HG02885 (cell line): ENCODE measurements around the gene C1orf174.
A peak's percentile ranks its signal among the peaks of the same experiment; 100 is the strongest.

Experiments used
- ATAC-seq: cut with Tn5 transposase; IDR thresholded peaks from one replicate; pipeline ENCODE4 v1.9.1; 2021; ENCODE audit warnings: mild to moderate bottlenecking; ENCODE audit not compliant: unreplicated experiment, poor library complexity

The C1orf174 gene

DNA sequence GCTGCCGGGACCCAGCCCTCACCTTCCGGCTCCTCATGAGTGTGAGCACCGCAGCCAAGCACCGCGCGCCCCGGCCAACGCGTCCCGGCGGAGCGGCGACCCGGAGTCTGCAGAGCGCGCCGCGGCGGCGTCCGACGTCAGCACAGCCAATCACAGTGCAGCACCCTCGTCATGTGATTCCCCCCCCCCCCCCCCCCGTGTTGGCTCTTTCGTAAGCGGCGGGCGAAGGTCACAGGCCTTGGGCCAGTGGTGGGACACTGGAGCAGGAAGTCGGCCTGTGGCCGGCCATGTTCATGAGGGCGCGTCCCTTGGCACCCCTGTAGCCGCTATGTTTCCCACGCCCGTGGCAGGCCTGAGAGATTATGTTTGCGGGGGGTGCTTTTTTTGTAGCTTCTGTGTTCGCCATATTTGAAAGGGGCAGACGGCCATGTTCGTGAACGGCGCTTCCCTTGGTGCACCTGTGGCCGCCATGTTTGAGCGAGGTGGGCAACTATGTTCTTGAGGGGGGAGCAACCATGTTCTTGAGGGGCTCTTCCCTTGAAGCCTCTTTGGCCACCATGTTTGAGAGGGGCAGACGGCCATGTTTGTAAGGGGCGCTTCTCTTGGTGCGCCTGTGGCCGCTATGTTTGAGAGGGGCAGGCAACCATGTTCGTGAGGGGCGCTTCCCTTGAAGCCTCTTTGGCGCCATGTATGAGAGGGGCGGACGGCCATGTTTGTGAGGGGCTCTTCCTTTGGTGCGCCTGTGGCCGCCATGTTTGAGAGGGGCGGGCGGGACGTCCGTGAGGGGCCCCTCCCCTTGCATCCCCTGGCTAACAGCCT, at the start of gene C1orf174:
Gene C1orf174, minus strand, starts transcription at position 123 of the 819 bp plus-strand sequence. Its CDS starts 86 bp downstream, at position 37.
- peak; percentile 72 for ATAC-seq

DNA sequence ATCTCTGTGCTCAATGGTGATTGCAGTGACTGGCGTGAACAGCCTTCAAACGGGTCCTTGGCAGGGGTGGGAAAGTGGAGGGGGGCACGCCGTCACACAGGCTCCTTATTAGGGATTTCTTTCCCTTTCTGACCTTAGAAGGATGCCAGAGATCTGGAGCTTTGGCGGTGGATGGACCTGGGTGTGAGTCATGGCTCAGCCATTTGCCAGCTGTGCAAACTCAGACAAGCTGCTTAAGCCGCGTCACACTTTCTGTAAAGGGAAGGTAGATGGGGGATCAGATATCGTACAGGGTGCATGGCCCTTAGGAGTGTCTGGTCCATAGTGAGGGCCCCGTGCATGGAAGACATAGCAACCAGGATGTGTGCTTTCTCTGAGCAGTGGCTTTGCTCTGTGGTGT, 48.3 kb upstream of the C1orf174 start:
- ATAC-seq: no peak

DNA sequence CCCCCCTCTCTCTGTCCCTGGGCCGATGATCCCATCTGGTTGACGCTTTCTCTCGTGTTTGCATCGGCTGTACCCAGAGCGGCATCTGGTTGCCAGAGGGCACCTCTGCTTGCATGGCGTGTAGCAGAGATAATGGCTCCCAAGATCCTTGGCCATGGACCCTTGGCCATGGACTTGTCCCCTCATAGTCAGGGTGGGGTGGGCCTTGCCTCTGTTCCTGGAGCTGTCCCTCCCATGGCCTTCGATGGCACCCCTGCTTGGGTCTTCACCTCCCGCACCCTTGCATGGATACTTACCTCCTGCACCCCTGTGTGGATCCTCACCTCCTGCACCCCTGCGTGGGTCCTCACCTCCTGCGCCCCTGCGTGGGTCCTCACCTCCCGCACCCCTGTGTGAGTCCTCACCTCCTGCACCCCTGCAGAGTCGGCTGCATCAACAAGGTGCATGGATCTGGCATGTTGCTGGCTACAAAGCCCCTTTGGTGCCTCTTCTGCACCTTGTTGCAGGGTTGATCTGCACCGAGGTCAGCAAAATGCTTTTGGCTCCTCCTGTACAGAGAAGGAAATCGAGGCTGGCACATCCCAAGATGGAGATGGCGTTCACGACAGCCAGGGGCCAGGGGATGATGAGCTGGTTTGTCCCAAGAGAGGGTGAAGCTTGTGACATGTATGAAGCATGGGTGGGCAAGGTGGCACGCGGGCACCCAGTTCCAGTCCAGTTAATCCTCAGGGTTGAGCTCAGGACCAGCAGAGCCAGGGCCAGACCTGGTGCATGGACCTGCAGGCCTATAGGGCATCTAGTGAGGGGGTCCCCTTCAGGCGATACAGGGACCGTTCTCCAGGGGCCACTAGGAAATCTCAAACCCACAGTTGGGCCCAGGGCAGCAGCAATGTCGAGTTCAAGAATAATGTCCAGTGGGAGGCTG, 46.1 kb upstream of the C1orf174 start:
- no peak for ATAC-seq

DNA sequence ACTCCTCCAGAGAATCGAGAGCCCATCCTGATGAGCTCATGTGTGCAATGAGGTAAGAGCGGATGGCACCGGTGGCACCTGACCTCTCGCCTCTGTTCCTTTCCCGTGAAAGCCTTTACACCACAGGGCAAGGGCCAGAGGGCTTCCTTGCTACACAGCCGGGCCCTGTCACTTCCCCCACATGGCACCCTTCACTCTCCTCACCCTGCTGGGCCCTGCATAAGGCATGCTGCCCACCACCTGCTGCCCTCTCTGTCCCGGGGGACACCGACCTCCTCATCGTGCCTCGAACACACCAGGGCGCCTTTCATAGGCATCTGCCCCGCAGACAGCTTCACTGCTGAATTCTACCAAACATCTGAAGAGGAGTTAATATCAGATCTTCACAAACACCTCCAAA, 45.1 kb upstream of the C1orf174 start:
- ATAC-seq: no peak

- ATAC-seq: no peak
Measured at GRCh38 chr1:3944578-3945125, 44.6 kb upstream of the C1orf174 start.

DNA sequence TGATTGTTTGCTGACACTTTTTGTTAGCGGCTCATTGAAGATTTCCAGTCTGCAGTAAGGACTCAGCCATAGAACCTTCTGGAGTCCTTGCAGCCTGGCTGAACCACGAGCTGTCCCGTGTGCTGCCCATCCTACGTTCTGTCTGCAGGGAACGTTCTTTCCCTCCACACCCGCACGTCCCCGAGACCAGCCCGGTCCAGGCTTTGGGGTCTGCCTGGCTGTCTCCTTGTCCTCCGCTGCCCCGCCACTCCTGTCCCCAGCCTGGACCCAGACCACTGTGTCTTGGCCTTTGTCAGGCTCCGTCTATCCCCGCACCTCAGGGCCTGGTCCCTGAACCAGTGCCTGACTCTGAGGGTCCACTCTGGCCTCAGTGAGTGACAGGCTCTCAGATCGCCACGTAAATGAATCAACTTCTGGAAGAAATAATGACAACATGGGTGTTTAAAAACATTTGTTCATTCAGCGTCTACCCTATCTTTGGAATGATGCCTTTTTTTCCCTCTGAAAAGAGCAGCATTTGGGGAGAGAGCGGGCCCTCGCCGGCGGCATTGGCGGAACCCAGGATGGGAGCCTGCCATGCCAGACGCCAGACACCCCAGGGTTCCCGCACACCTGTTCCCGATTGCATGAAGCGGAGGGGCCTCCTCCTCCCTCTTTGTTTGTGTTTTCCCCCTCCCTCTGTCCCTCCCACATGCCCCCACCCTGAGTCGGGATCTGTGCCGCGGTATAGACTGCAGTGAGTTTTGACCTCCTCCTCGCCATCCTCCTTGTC, 43.9 kb upstream of the C1orf174 start:
- ATAC-seq: no peak

- no peak for ATAC-seq
Measured at GRCh38 chr1:3943123-3943431, 43.0 kb upstream of the C1orf174 start.

DNA sequence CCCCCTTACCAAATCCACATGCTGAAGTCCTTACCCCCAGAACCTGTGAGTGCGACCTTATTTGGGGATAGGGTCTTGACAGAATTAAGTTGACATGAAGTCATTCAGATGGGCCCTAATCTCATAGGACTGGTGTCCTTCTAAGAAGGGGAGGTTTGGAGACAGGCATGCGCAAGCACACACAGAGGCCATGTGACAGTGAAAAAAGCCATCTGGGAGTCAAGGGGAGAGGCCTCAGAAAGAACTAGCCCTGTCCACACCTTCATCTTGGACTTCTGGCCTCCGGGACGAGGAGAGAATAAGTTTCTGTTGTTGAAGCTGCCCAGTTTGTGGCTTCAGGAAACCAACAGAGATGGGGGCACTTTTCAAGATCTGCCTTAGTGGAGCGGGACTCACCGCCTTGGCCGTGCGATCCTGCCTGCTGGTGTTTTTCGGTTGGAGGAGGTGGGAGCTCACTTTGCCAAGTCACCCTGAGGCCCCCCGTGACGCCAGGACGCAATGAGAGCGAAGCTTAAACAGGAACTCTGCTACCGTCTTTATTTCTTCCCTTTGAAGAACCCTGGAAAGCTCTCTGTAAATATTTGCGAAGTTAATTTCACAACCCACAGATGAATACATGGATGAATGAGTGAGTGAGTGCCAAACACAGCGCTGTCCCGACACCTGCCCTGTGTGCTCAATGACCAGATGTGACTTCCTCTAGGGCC, 42.5 kb upstream of the C1orf174 start:
- ATAC-seq: no peak

DNA sequence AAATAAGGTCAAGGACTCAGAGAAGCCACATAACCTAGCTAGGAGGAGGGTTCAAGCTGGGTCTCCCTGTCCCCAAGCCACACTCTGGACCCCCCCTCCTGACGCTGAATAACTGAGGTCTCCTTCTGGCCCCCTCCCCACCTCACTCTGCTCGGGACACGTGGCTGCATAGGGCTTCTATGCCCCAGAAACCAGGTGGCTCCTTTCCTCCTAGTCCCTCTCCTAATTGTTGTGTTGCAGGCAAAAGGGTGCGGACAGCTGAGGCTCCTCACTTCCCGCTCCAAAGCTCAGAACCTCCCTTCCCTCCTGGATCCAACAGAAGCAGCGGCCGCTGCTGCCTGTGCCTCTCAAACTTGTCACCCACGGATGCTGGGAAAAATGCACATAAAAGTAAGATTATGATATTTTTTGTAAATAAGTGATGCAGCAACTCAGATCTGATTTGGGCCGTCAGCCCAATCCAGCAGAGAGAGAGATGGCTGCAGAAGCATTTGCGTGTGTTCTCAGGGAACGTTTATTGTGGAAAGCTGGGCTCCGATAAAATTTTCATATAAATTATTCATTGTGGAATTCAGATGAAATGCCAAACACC, 40.8 kb upstream of the C1orf174 start:
- ATAC-seq: no peak

- no peak for ATAC-seq
Measured at GRCh38 chr1:3940081-3940753, 40.1 kb upstream of the C1orf174 start.

DNA sequence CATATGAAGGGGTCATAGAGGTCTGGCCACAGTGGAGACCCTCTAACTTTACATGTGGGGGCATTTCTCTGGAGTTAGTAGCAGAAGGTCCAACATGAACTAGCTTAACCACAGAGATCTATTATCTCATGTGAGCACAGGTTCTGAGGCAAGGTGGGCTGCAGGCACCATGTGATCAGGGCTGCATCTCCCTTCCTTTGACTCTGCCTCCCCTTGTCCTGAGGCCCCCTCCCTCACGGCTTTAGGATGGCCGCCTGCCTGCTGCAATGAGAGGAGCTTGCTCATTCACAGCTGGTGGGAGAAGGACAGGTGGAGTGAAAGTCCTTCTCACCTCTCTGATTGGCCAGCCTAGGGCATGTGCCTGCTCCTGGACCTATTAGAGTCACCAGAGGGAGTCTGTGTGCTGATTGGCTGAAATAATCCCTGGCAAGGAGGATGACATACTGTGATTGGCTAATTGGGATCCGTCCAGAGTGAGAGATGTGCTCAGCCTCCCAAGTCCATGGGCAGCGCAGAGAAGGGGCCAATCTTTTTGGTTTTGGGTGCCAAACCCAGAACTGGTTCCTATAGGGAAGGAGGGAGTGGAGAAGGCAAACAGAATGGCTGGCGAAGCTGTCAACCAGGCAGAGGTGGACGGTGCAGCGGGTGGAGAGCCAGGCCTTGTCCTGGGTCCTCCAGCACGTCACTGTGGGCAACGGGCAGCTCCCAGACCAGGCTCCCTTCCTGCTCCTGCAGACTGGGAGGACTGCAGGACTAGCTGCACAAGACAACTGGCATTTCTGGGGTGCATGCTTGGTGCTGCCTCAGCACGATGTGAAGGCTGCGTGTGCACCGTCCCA, 39.4 kb upstream of the C1orf174 start:
- no peak for ATAC-seq

GRCh38 chr1:3932156-3932919, 32.3 kb upstream of the C1orf174 start:
- no peak for ATAC-seq

GRCh38 chr1:3931007-3931912, 31.2 kb upstream of the C1orf174 start:
- no peak for ATAC-seq

GRCh38 chr1:3930301-3931006, 30.4 kb upstream of the C1orf174 start:
- no peak for ATAC-seq

- no peak for ATAC-seq
Measured at GRCh38 chr1:3929126-3929525, 29.1 kb upstream of the C1orf174 start.

DNA sequence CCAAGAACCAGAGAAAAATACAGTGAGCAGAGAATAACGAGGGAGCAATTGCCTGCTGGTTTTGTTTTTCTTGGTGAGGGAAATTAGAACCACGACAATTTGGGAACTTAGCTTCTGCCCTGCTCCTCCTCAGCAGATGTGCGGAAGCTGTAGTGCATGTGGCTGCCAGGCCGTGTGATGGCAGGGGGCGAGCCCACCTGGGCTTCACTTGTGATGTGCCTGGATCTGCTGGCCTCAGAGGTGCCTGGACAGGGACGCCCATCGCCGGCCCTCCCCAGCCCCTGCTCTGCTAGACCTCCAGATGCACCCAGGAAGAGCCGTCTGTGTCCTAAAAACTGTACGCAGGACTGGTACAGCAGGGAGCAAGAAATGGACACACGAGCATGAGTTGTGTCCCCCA, 28.5 kb upstream of the C1orf174 start:
- no peak for ATAC-seq
